Measurements from ENCODE around the gene C16orf96. TPM values are rescaled to one million over a fixed set of nuclear protein-coding genes. Genes with fewer than 3 reads are reported as not detected.

Gene C16orf96
- total RNA-seq, 2 experiments from 2014 or later = 0.14 TPM; not detected in 1

GRCh38 chr16:4612977-4613635 lies 57.0 kb downstream of the C16orf96 start:
- CTCF ChIA-PET = interaction anchor here (1.1 to 5.6 kb wide), 3 partner anchors 12 to 108 kb away, joined by 3 to 44 read pairs (median 3); partner anchors contain the start of gene MGRN1
- peaks cover 29% of the 10 kb centered on the region for H3K4me1 Mint-ChIP-seq
- no peaks in the 10 kb centered on the region for H3K36me3 Mint-ChIP-seq
- peak overlapping the region; percentile 74 for H3K4me3 Mint-ChIP-seq
- DNase-seq (no peak), ATAC-seq (no peak)
- no peaks in the 10 kb centered on the region for H3K27me3 Mint-ChIP-seq
- H3K9me3 Mint-ChIP-seq (ENCODE audit: low read depth) = no peaks in the 10 kb centered on the region
- no peak overlapping the region for H3K27ac Mint-ChIP-seq

GRCh38 chr16:4613636-4614570 lies 57.8 kb downstream of the C16orf96 start:
- H3K4me3 Mint-ChIP-seq = peak overlapping the region; percentile 74
- H3K36me3 Mint-ChIP-seq = no peaks in the 10 kb centered on the region
- CTCF ChIA-PET = interaction anchor here (1.0 to 5.6 kb wide), 5 partner anchors 11 to 578 kb away, joined by 3 to 44 read pairs (median 3); partner anchors contain the start of genes ANKS3, DNAAF8 and MGRN1
- peaks cover 29% of the 10 kb centered on the region for H3K4me1 Mint-ChIP-seq
- peak; percentile 50 for DNase-seq
- peak overlapping the region; percentile 65 for H3K27ac Mint-ChIP-seq
- H3K9me3 Mint-ChIP-seq (ENCODE audit: low read depth) = no peaks in the 10 kb centered on the region
- H3K27me3 Mint-ChIP-seq = no peaks in the 10 kb centered on the region
- ATAC-seq = no peak

GRCh38 chr16:4614571-4615383 lies 58.6 kb downstream of the C16orf96 start, which contains the start of gene UBALD1:
Gene UBALD1 (minus strand): TSS chr16:4614888. CDS start chr16:4614797, 91 bp downstream.
- CTCF ChIA-PET = interaction anchor here (1.0 to 5.6 kb wide), 3 partner anchors 10 to 579 kb away, joined by 3 to 44 read pairs (median 3); partner anchors contain the start of genes ANKS3, DNAAF8 and MGRN1
- Mint-ChIP-seq H3K4me3 (peak within 1 kb of the TSS; percentile 86), H3K9me3 (ENCODE audit: low read depth) (no peaks in the 10 kb centered on the region), H3K27ac (peak within 1 kb of the TSS; percentile 93), H3K4me1 (peaks cover 29% of the 10 kb centered on the region), H3K27me3 (no peaks in the 10 kb centered on the region), H3K36me3 (no peaks in the 10 kb centered on the region)
- ATAC-seq = peak; percentile 67
- peak; percentile 88 for DNase-seq

GRCh38 chr16:4615384-4616046 lies 59.4 kb downstream of the C16orf96 start:
- CTCF ChIA-PET = interaction anchor here (0.6 to 5.6 kb wide), 6 partner anchors 10 to 579 kb away, joined by 3 to 44 read pairs (median 4); partner anchors contain the start of gene MGRN1
- H3K9me3 Mint-ChIP-seq (ENCODE audit: low read depth) = no peaks in the 10 kb centered on the region
- peak overlapping the region; percentile 86 for H3K4me3 Mint-ChIP-seq
- ATAC-seq (no peak), DNase-seq (peak; percentile 52)
- no peaks in the 10 kb centered on the region for H3K36me3 Mint-ChIP-seq
- H3K27ac Mint-ChIP-seq = peak overlapping the region; percentile 93
- peaks cover 29% of the 10 kb centered on the region for H3K4me1 Mint-ChIP-seq
- H3K27me3 Mint-ChIP-seq = no peaks in the 10 kb centered on the region

- H3K27ac Mint-ChIP-seq = peak overlapping the region; percentile 95
- no peaks in the 10 kb centered on the region for H3K36me3 Mint-ChIP-seq
- peaks cover 29% of the 10 kb centered on the region for H3K4me1 Mint-ChIP-seq
- CTCF ChIA-PET = interaction anchor here (0.6 to 5.6 kb wide), 10 partner anchors 9 to 213 kb away, joined by 3 to 44 read pairs (median 4); partner anchors contain the start of genes CDIP1 and MGRN1
- H3K27me3 Mint-ChIP-seq = no peaks in the 10 kb centered on the region
- ATAC-seq (peak; percentile 90), DNase-seq (peak; percentile 100)
- H3K9me3 Mint-ChIP-seq (ENCODE audit: low read depth) = no peaks in the 10 kb centered on the region
- H3K4me3 Mint-ChIP-seq = peak overlapping the region; percentile 86
Observed at GRCh38 chr16:4616047-4616811, 60.1 kb downstream of the C16orf96 start.

GRCh38 chr16:4617880-4618279 lies 61.7 kb downstream of the C16orf96 start:
- H3K27me3 Mint-ChIP-seq = no peaks in the 10 kb centered on the region
- H3K36me3 Mint-ChIP-seq = no peaks in the 10 kb centered on the region
- peak overlapping the region; percentile 43 for H3K27ac Mint-ChIP-seq
- no peak overlapping the region for H3K4me3 Mint-ChIP-seq
- H3K9me3 Mint-ChIP-seq (ENCODE audit: low read depth) = no peaks in the 10 kb centered on the region
- ATAC-seq (no peak), DNase-seq (no peak)
- CTCF ChIA-PET = interaction anchor here (1.2 to 5.6 kb wide), 3 partner anchors 7 to 65 kb away, joined by 3 to 44 read pairs (median 4); partner anchors contain the start of gene MGRN1
- H3K4me1 Mint-ChIP-seq = peaks cover 28% of the 10 kb centered on the region

- DNase-seq (no peak), ATAC-seq (no peak)
- CTCF ChIA-PET = interaction anchor here (1.2 to 5.6 kb wide), 2 partner anchors 6 to 64 kb away, joined by 3 to 44 read pairs; partner anchors contain the start of gene MGRN1
- H3K27me3 Mint-ChIP-seq = no peaks in the 10 kb centered on the region
- no peak overlapping the region for H3K27ac Mint-ChIP-seq
- H3K4me1 Mint-ChIP-seq = peaks cover 25% of the 10 kb centered on the region
- H3K36me3 Mint-ChIP-seq = no peaks in the 10 kb centered on the region
- no peak overlapping the region for H3K4me3 Mint-ChIP-seq
- no peaks in the 10 kb centered on the region for H3K9me3 Mint-ChIP-seq (ENCODE audit: low read depth)
Observed at GRCh38 chr16:4618645-4619418, 62.7 kb downstream of the C16orf96 start.

- Mint-ChIP-seq H3K9me3 (ENCODE audit: low read depth) (no peaks in the 10 kb centered on the region), H3K36me3 (peaks cover 9% of the 10 kb centered on the region), H3K4me3 (peak overlapping the region; percentile 89), H3K4me1 (peaks cover 31% of the 10 kb centered on the region), H3K27ac (peak overlapping the region; percentile 98), H3K27me3 (no peaks in the 10 kb centered on the region)
- CTCF ChIA-PET = interaction anchor here (0.8 to 4.1 kb wide), 25 partner anchors 8 to 333 kb away, joined by 3 to 44 read pairs (median 4); partner anchors contain the start of genes ANKS3, CDIP1, CORO7 and DNAAF8
- DNase-seq = no peak
- no peak for ATAC-seq
Observed at GRCh38 chr16:4623593-4623992, 67.5 kb downstream of the C16orf96 start.

- Mint-ChIP-seq H3K4me1 (peaks cover 31% of the 10 kb centered on the region), H3K27ac (peak within 1 kb of the TSS; percentile 98), H3K27me3 (no peaks in the 10 kb centered on the region), H3K9me3 (ENCODE audit: low read depth) (no peaks in the 10 kb centered on the region), H3K4me3 (peak within 1 kb of the TSS; percentile 89), H3K36me3 (peaks cover 13% of the 10 kb centered on the region)
- peak; percentile 96 for DNase-seq
- CTCF ChIA-PET = interaction anchor here (0.5 to 4.1 kb wide), 28 partner anchors 8 to 371 kb away, joined by 3 to 44 read pairs (median 4); partner anchors contain the start of genes ANKS3, CDIP1, CORO7 and DNAAF8
- peak; percentile 87 for ATAC-seq
Observed at GRCh38 chr16:4624015-4624826, 68.1 kb downstream of the C16orf96 start, which contains the start of gene MGRN1. Gene MGRN1 (plus strand): TSS chr16:4624826. CDS start chr16:4624961, 135 bp downstream.

All from activated CD8-positive, alpha-beta memory T cell treated with anti-CD3 and anti-CD28 coated beads, Interleukin-2, amount 10 ng/mL, durations not matched to agents 7 days and 5 days (primary cell).